CD8-positive, alpha-beta memory T cell (primary cell): ENCODE data around the gene MID2. TPM values are rescaled to one million over a fixed set of nuclear protein-coding genes. Genes with fewer than 3 reads are reported as not detected.

Experiments used
- CTCF ChIA-PET: fragments of 350-600 bp; sonication (Branson Sonifier 250); formaldehyde crosslinking; loops from one replicate; lab custom pipeline; 2021; ENCODE audit warnings: antibody characterized with exemption; lab: Charles Lee
- POLR2A ChIA-PET: fragments of 350-600 bp; sonication (Branson Sonifier 250); formaldehyde crosslinking; loops from one replicate; lab custom pipeline; 2021; ENCODE audit warnings: antibody characterized with exemption; lab: Charles Lee
- DNase-seq, 5 donors: peaks; one replicate each; pipeline versions ENCODE4 v3.0.0 to v3.0.0-alpha.2; 2020 to 2022; ENCODE audit warnings: mixed read lengths in 1 of 5
- H3K27ac ChIP-seq: one replicate; pipeline ENCODE4 v1.7.0; 2013; ENCODE audit warnings: low read depth, mild to moderate bottlenecking, low read length, moderate library complexity
- H3K27me3 ChIP-seq: 2 replicates; pipeline ENCODE4 v1.7.0; 2013; ENCODE audit warnings: low read length, mild to moderate bottlenecking; ENCODE audit not compliant: insufficient read depth, poor library complexity, severe bottlenecking
- H3K36me3 ChIP-seq: 2 replicates; pipeline ENCODE4 v1.7.0; 2013; ENCODE audit warnings: mild to moderate bottlenecking, low read length, moderate library complexity; ENCODE audit not compliant: insufficient read depth
- H3K4me1 ChIP-seq: 2 replicates; pipeline ENCODE4 v1.7.0; 2013; ENCODE audit warnings: mild to moderate bottlenecking, low read length, moderate library complexity; ENCODE audit not compliant: insufficient read depth
- H3K4me3 ChIP-seq: 2 replicates; pipeline ENCODE4 v1.7.0; 2013; ENCODE audit warnings: mild to moderate bottlenecking, low read length
- H3K9me3 ChIP-seq: 2 replicates; pipeline ENCODE4 v1.7.0; 2013; ENCODE audit warnings: mild to moderate bottlenecking, low read length
- H3K27ac Mint-ChIP-seq, 8 donors: one replicate each; pipeline ENCODE4 v1.8.0; 2020 to 2021; ENCODE audit warnings: mixed read lengths in 8 of 8, mild to moderate bottlenecking in 6 of 8, inconsistent platforms in 3 of 8, moderate library complexity in 3 of 8
- H3K27me3 Mint-ChIP-seq, 2 donors: one replicate each; pipeline ENCODE4 v1.8.0; 2020 to 2021; ENCODE audit warnings: mixed read lengths in 2 of 2, mild to moderate bottlenecking in 1 of 2, moderate library complexity in 1 of 2
- H3K36me3 Mint-ChIP-seq, 3 donors: one replicate each; pipeline ENCODE4 v1.8.0; 2020 to 2021; ENCODE audit warnings: mixed read lengths in 3 of 3, inconsistent platforms in 1 of 3, mild to moderate bottlenecking in 1 of 3
- H3K4me1 Mint-ChIP-seq, 3 donors: one replicate each; pipeline ENCODE4 v1.8.0; 2020 to 2021; ENCODE audit warnings: mixed read lengths in 3 of 3, inconsistent platforms in 1 of 3, mild to moderate bottlenecking in 1 of 3
- H3K4me3 Mint-ChIP-seq, 7 donors: one replicate each; pipeline ENCODE4 v1.8.0; 2020 to 2021; ENCODE audit warnings: mixed read lengths in 7 of 7, mild to moderate bottlenecking in 6 of 7, moderate library complexity in 4 of 7, inconsistent platforms in 2 of 7
- H3K9me3 Mint-ChIP-seq, 5 donors: one replicate each; pipeline ENCODE4 v1.8.0; 2020 to 2022; ENCODE audit warnings: mixed read lengths in 5 of 5, mild to moderate bottlenecking in 3 of 5, moderate library complexity in 2 of 5, inconsistent platforms in 1 of 5
- polyA plus RNA-seq: library from polyadenylated mRNA; unstranded; fragments of 300-500 nt; fragmentation: Illumina TruSeq; gene quantifications from one replicate; pipeline ENCODE4 v1.2.3, GENCODE V29; 2021
- total RNA-seq, 2 experiments: library from RNA; stranded (reverse); gene quantifications; one replicate each; pipeline ENCODE4 v1.2.3, GENCODE V29; 2021

The MID2 gene
- total and polyA plus RNA-seq, 3 experiments from 2014 or later = 6.8 to 13.3 (median 10.6) TPM

DNA sequence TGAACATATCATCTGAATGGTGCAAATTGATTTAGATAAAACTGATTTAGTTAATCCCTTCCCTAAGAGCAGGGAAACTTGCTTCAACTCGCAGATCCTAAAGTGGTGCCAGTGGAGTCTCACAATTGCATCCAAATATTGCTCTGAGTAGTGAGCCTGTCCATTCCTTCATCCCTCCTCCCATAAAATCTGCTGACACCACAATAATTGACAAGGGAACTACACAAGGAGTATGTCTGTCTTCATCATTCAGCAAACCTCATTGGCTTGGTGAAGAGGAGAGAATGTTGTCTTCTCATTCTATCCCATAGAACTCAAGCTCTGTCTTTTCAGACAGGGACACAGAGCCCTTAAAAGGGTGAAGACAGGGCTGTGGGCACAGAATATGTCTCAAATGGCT, 4.2 kb downstream of the MID2 start:
- Mint-ChIP-seq H3K36me3 (peaks cover 0 to 7% (median 0%) of the 10 kb centered on the region in 3 donors), H3K27me3 (peaks cover 3% of the 10 kb centered on the region in 2 donors), H3K4me1 (peaks cover 15 to 62% (median 28%) of the 10 kb centered on the region in 3 donors), H3K27ac (no peak overlapping the region), H3K9me3 (no peaks in the 10 kb centered on the region), H3K4me3 (peak overlapping the region in 1 of 7 donors; percentile 50)
- no peak for DNase-seq
- Histone ChIP-seq H3K4me1 (peaks cover 3% of the 10 kb centered on the region), H3K27ac (no peak overlapping the region), H3K9me3 (no peaks in the 10 kb centered on the region), H3K36me3 (no peaks in the 10 kb centered on the region), H3K4me3 (no peak overlapping the region), H3K27me3 (no peaks in the 10 kb centered on the region)
- ChIA-PET POLR2A (no interaction called here), CTCF (interaction anchor here (1.0 kb wide), 1 partner anchor 170 kb away, joined by 3 read pairs; no protein-coding TSS in a partner anchor)

- ChIA-PET CTCF (no interaction called here), POLR2A (no interaction called here)
These were observed 5.5 kb downstream of the MID2 start for GRCh38 chrX:107831071-107831730.

GRCh38 chrX:107834275-107835201, 8.9 kb downstream of the MID2 start:
- Mint-ChIP-seq H3K9me3 (no peaks in the 10 kb centered on the region), H3K27ac (no peak overlapping the region), H3K4me1 (peaks cover 0 to 41% (median 5%) of the 10 kb centered on the region in 3 donors), H3K36me3 (peaks cover 0 to 3% (median 0%) of the 10 kb centered on the region in 3 donors), H3K4me3 (no peak overlapping the region), H3K27me3 (peaks cover 0 to 1% of the 10 kb centered on the region in 2 donors)
- H3K27ac ChIP-seq = no peak overlapping the region
- H3K36me3 ChIP-seq = no peaks in the 10 kb centered on the region
- DNase-seq = no peak
- no peak overlapping the region for H3K4me3 ChIP-seq
- no peaks in the 10 kb centered on the region for H3K4me1 ChIP-seq
- CTCF ChIA-PET = no interaction called here
- POLR2A ChIA-PET = no interaction called here
- no peaks in the 10 kb centered on the region for H3K9me3 ChIP-seq
- H3K27me3 ChIP-seq = no peaks in the 10 kb centered on the region

More at GRCh38 chrX:107831071-107831730, 5.5 kb downstream of the MID2 start:
- H3K4me3 ChIP-seq = no peak overlapping the region
- no peak for DNase-seq
- peaks cover 3% of the 10 kb centered on the region for H3K4me1 ChIP-seq
- H3K27ac Mint-ChIP-seq = no peak overlapping the region
- H3K9me3 Mint-ChIP-seq = no peaks in the 10 kb centered on the region
- peak overlapping the region in 1 of 7 donors; percentile 16 for H3K4me3 Mint-ChIP-seq
- no peaks in the 10 kb centered on the region for H3K9me3 ChIP-seq
- peaks cover 3% of the 10 kb centered on the region in 2 donors for H3K27me3 Mint-ChIP-seq
- H3K27ac ChIP-seq = no peak overlapping the region
- H3K36me3 Mint-ChIP-seq = peaks cover 0 to 7% (median 0%) of the 10 kb centered on the region in 3 donors
- peaks cover 10 to 53% (median 19%) of the 10 kb centered on the region in 3 donors for H3K4me1 Mint-ChIP-seq
- H3K27me3 ChIP-seq = no peaks in the 10 kb centered on the region
- no peaks in the 10 kb centered on the region for H3K36me3 ChIP-seq

- Histone ChIP-seq H3K27me3 (no peaks in the 10 kb centered on the region), H3K36me3 (peaks cover 5% of the 10 kb centered on the region), H3K4me3 (no peak overlapping the region), H3K4me1 (no peaks in the 10 kb centered on the region), H3K9me3 (no peaks in the 10 kb centered on the region), H3K27ac (no peak overlapping the region)
- Mint-ChIP-seq H3K27me3 (peaks cover 0 to 2% of the 10 kb centered on the region in 2 donors), H3K36me3 (peaks cover 0 to 20% (median 0%) of the 10 kb centered on the region in 3 donors), H3K9me3 (no peaks in the 10 kb centered on the region), H3K27ac (no peak overlapping the region), H3K4me1 (peaks cover 0 to 25% (median 3%) of the 10 kb centered on the region in 3 donors), H3K4me3 (no peak overlapping the region)
- ChIA-PET CTCF (no interaction called here), POLR2A (interaction anchor here (0.5 kb wide), 1 partner anchor 9 kb away, joined by 3 read pairs; no protein-coding TSS in a partner anchor)
- DNase-seq = no peak
These were observed 11.3 kb downstream of the MID2 start for GRCh38 chrX:107836958-107837357.

GRCh38 chrX:107840971-107841370, 15.3 kb downstream of the MID2 start:
- Mint-ChIP-seq H3K36me3 (peaks cover 0 to 23% (median 0%) of the 10 kb centered on the region in 3 donors), H3K27me3 (peaks cover 0 to 2% of the 10 kb centered on the region in 2 donors), H3K27ac (no peak overlapping the region), H3K4me3 (no peak overlapping the region), H3K4me1 (peaks cover 0 to 23% (median 3%) of the 10 kb centered on the region in 3 donors), H3K9me3 (no peaks in the 10 kb centered on the region)
- Histone ChIP-seq H3K9me3 (no peaks in the 10 kb centered on the region), H3K36me3 (peaks cover 5% of the 10 kb centered on the region), H3K27me3 (no peaks in the 10 kb centered on the region), H3K27ac (no peak overlapping the region), H3K4me3 (no peak overlapping the region), H3K4me1 (no peaks in the 10 kb centered on the region)
- ChIA-PET CTCF (no interaction called here), POLR2A (no interaction called here)
- no peak for DNase-seq

GRCh38 chrX:107842715-107843400, 17.2 kb downstream of the MID2 start:
- ChIA-PET POLR2A (no interaction called here), CTCF (no interaction called here)
- Mint-ChIP-seq H3K36me3 (peaks cover 0 to 23% (median 0%) of the 10 kb centered on the region in 3 donors), H3K9me3 (no peaks in the 10 kb centered on the region), H3K4me3 (no peak overlapping the region), H3K27ac (no peak overlapping the region), H3K4me1 (peaks cover 0 to 14% (median 1%) of the 10 kb centered on the region in 3 donors), H3K27me3 (peaks cover 0 to 2% of the 10 kb centered on the region in 2 donors)
- Histone ChIP-seq H3K36me3 (peaks cover 5% of the 10 kb centered on the region), H3K4me1 (no peaks in the 10 kb centered on the region), H3K4me3 (no peak overlapping the region), H3K9me3 (no peaks in the 10 kb centered on the region), H3K27ac (no peak overlapping the region), H3K27me3 (no peaks in the 10 kb centered on the region)
- DNase-seq = no peak

DNA sequence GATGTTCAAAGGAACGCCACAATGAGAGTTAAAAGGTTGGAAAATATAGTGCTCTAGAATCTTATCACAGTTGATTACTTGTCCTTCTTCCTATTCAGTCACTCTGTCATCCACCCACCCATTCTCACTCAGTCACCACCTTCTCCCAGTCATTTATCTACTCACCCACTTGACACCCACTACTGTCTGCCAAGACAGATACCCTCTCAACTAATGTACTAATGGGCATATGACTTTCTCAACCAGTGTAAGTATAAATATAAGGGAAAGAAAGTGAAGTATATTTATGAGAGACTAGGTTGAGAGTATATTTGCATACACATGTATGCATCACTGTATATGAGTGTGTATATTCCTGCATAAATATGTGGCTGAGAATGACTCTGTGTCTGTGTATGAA, 20.0 kb downstream of the MID2 start:
- Histone ChIP-seq H3K27me3 (no peaks in the 10 kb centered on the region), H3K4me3 (no peak overlapping the region), H3K4me1 (no peaks in the 10 kb centered on the region), H3K36me3 (peaks cover 5% of the 10 kb centered on the region), H3K9me3 (no peaks in the 10 kb centered on the region), H3K27ac (no peak overlapping the region)
- H3K27me3 Mint-ChIP-seq = peaks cover 0 to 2% of the 10 kb centered on the region in 2 donors
- H3K9me3 Mint-ChIP-seq = no peaks in the 10 kb centered on the region
- peaks cover 0 to 9% (median 0%) of the 10 kb centered on the region in 3 donors for H3K4me1 Mint-ChIP-seq
- no peak overlapping the region for H3K27ac Mint-ChIP-seq
- no peak for DNase-seq
- no peak overlapping the region for H3K4me3 Mint-ChIP-seq
- H3K36me3 Mint-ChIP-seq = peaks cover 0 to 17% (median 0%) of the 10 kb centered on the region in 3 donors
- CTCF ChIA-PET = no interaction called here
- POLR2A ChIA-PET = no interaction called here
